Mesenchymal stem cell (in vitro differentiated cells and primary cell): ENCODE data around the gene AXIN2.
A peak's percentile ranks its signal among the peaks of the same experiment; 100 is the strongest.

Experiments
- DNase-seq: peaks from one replicate; pipeline ENCODE4 v3.0.0-alpha.2; 2013
- H2AFZ ChIP-seq: one replicate; pipeline ENCODE4 v1.6.1; 2013; ENCODE audit warnings: low read depth, mild to moderate bottlenecking, control low read depth, inconsistent platforms, low read length, moderate library complexity
- H2AK5ac ChIP-seq: 2 replicates; pipeline ENCODE4 v1.6.1; 2013; ENCODE audit warnings: low read length, moderate library complexity, mild to moderate bottlenecking, inconsistent platforms; ENCODE audit not compliant: severe bottlenecking
- H2BK120ac ChIP-seq: one replicate; pipeline ENCODE4 v1.6.1; 2013; ENCODE audit warnings: low read depth, mild to moderate bottlenecking, inconsistent platforms, low read length, moderate library complexity
- H2BK12ac ChIP-seq, 2 experiments: one replicate each; pipeline ENCODE4 v1.6.1; 2013; ENCODE audit warnings: inconsistent platforms in 2 of 2, low read length in 2 of 2, mild to moderate bottlenecking in 2 of 2, moderate library complexity in 2 of 2, control low read depth in 1 of 2
- H2BK15ac ChIP-seq: one replicate; pipeline ENCODE4 v1.6.1; 2013; ENCODE audit warnings: mild to moderate bottlenecking, low read depth, inconsistent platforms; ENCODE audit not compliant: poor library complexity, severe bottlenecking
- H2BK5ac ChIP-seq: 2 replicates; pipeline ENCODE4 v1.6.1; 2013; ENCODE audit warnings: low read depth, mild to moderate bottlenecking, low read length, control low read depth, inconsistent platforms; ENCODE audit not compliant: poor library complexity, severe bottlenecking
- H3K14ac ChIP-seq, 2 experiments: one replicate each; pipeline ENCODE4 v1.6.1; 2013; ENCODE audit warnings: inconsistent platforms in 2 of 2, low read length in 2 of 2, control low read depth in 1 of 2, mild to moderate bottlenecking in 1 of 2, moderate library complexity in 1 of 2
- H3K18ac ChIP-seq, 2 experiments: one replicate each; pipeline ENCODE4 v1.6.1; 2013; ENCODE audit warnings: inconsistent platforms in 2 of 2, low read length in 2 of 2, control low read depth in 1 of 2, low read depth in 1 of 2, mild to moderate bottlenecking in 1 of 2
- H3K23ac ChIP-seq, 2 experiments: one replicate each; pipeline ENCODE4 v1.6.1; 2013; ENCODE audit warnings: inconsistent platforms in 2 of 2, low read length in 2 of 2, mild to moderate bottlenecking in 2 of 2, moderate library complexity in 2 of 2, control low read depth in 1 of 2
- H3K27ac ChIP-seq: 2 replicates; pipeline ENCODE4 v1.5.1; 2013; ENCODE audit warnings: mild to moderate bottlenecking, moderate library complexity, low read length, control low read depth, inconsistent platforms; ENCODE audit not compliant: poor library complexity, severe bottlenecking
- H3K27me3 ChIP-seq, 2 experiments: 2 replicates each; pipeline versions ENCODE4 v1.6.1 to v1.7.0; 2013; ENCODE audit warnings: low read length in 2 of 2, mild to moderate bottlenecking in 2 of 2, moderate library complexity in 2 of 2, control low read depth in 1 of 2, inconsistent platforms in 1 of 2; ENCODE audit not compliant: control insufficient read depth in 1 of 2, insufficient read depth in 1 of 2
- H3K36me3 ChIP-seq, 2 experiments: 2 replicates each; pipeline versions ENCODE4 v1.6.1 to v1.7.0; 2013; ENCODE audit warnings: low read length in 2 of 2, control low read depth in 1 of 2, inconsistent platforms in 1 of 2, low read depth in 1 of 2, mild to moderate bottlenecking in 1 of 2; ENCODE audit not compliant: insufficient read depth in 2 of 2, control insufficient read depth in 1 of 2
- H3K4ac ChIP-seq, 2 experiments: one replicate each; pipeline ENCODE4 v1.6.1; 2013; ENCODE audit warnings: inconsistent platforms in 2 of 2, low read length in 2 of 2, mild to moderate bottlenecking in 2 of 2, moderate library complexity in 2 of 2, control low read depth in 1 of 2, low read depth in 1 of 2
- H3K4me1 ChIP-seq: 2 replicates; pipeline ENCODE4 v1.6.1; 2013; ENCODE audit warnings: low read depth, low read length, control low read depth; ENCODE audit not compliant: control insufficient read depth, insufficient read depth
- H3K4me2 ChIP-seq: 2 replicates; pipeline ENCODE4 v1.6.1; 2013; ENCODE audit warnings: low read length, mild to moderate bottlenecking, inconsistent platforms; ENCODE audit not compliant: poor library complexity, severe bottlenecking
- H3K4me3 ChIP-seq, 2 experiments: 2 replicates each; pipeline versions ENCODE4 v1.5.1 to v1.7.0; 2013; ENCODE audit warnings: low read length in 2 of 2, mild to moderate bottlenecking in 2 of 2, control low read depth in 1 of 2, low read depth in 1 of 2; ENCODE audit not compliant: insufficient read depth in 1 of 2
- H3K79me1 ChIP-seq: replicated peaks from 2 replicates; pipeline ENCODE4 v1.6.1; 2013; ENCODE audit warnings: mild to moderate bottlenecking, control low read depth, low read length, inconsistent platforms; ENCODE audit not compliant: poor library complexity, severe bottlenecking
- H3K9ac ChIP-seq: 2 replicates; pipeline ENCODE4 v1.7.0; 2013; ENCODE audit warnings: mild to moderate bottlenecking, low read length, moderate library complexity
- H3K9me3 ChIP-seq: 2 replicates; pipeline ENCODE4 v1.7.0; 2013; ENCODE audit warnings: mild to moderate bottlenecking, low read length; ENCODE audit not compliant: control insufficient read depth
- H4K8ac ChIP-seq: one replicate; pipeline ENCODE4 v1.6.1; 2013; ENCODE audit warnings: inconsistent platforms, mild to moderate bottlenecking, low read length, moderate library complexity
- H4K91ac ChIP-seq: one replicate; pipeline ENCODE4 v1.6.1; 2013; ENCODE audit warnings: mild to moderate bottlenecking, low read length, inconsistent platforms
- WGBS: methylation state at CpG from one replicate; pipeline ENCODE4 v1.1.7; 2013; ENCODE audit warnings: mixed read lengths; 5-methylcytosine and 5-hydroxymethylcytosine counted together

The AXIN2 gene

GRCh38 chr17:65556014-65556909, 5.2 kb downstream of the AXIN2 start:
- Histone ChIP-seq H2BK5ac (no peak overlapping the region), H4K8ac (no peak overlapping the region), H3K4me1 (peaks cover 32% of the 10 kb centered on the region), H3K36me3 (peaks cover 9 to 22% of the 10 kb centered on the region in 2 experiments), H2BK15ac (no peak overlapping the region), H2BK120ac (no peak overlapping the region), H3K14ac (no peak overlapping the region), H3K18ac (no peak overlapping the region), H2AFZ (no peak overlapping the region), H3K27ac (peak overlapping the region; percentile 20), H3K9me3 (no peaks in the 10 kb centered on the region), H3K4me2 (peak overlapping the region; percentile 44), H3K4me3 (no peak overlapping the region), H4K91ac (no peak overlapping the region), H2BK12ac (no peak overlapping the region), H3K4ac (no peak overlapping the region), H3K9ac (no peak overlapping the region), H2AK5ac (peak overlapping the region; percentile 64), H3K23ac (no peak overlapping the region), H3K79me1 (peaks cover 40% of the 10 kb centered on the region), H3K27me3 (no peaks in the 10 kb centered on the region)
- 57% methylated on average over 17 of the region's 17 CpGs for WGBS
- DNase-seq = peak; percentile 59

DNA sequence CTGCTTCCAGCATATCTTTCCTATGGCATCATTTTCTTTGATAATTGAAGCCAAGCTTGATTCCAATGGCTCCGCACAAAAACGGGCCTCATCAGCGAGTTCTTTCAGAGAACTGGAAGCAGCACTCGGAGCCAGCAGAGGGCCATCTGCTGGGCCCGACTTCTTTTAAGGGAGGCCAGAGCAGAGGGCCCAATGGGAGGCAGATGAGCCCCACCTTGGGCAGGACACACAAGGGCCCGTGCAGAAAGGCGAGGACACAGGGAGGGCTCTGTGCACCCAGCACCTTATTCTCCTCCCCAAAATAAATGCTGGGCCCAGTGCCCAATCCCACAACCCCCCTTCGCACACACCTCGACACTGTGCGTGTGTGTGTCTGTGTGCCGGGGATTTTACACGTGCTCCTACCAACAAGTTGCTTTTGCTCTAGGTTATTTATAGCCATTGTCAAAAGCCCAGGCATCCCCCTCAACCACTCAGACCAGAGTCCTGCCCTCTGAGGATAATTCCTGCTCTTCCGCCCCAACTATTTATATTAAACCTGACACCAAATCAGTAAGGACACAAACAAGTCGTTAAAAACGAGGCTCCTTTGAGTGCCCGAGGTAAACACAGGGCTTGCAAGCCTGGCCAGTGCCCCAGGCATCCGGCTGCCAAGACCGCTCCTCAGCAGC, 6.8 kb downstream of the AXIN2 start:
- WGBS = 44% methylated on average over 17 of the region's 18 CpGs
- no peak overlapping the region for H2AK5ac ChIP-seq
- no peak overlapping the region for H2BK5ac ChIP-seq
- H4K91ac ChIP-seq = no peak overlapping the region
- H3K4ac ChIP-seq = no peak overlapping the region
- no peaks in the 10 kb centered on the region for H3K27me3 ChIP-seq
- no peak overlapping the region for H2AFZ ChIP-seq
- peak overlapping the region in 1 of 2 experiments; percentile 64 for H3K4me3 ChIP-seq
- peaks cover 9 to 25% of the 10 kb centered on the region in 2 experiments for H3K36me3 ChIP-seq
- H4K8ac ChIP-seq = no peak overlapping the region
- DNase-seq = peak; percentile 24
- H3K4me2 ChIP-seq = peak overlapping the region; percentile 11
- H2BK120ac ChIP-seq = no peak overlapping the region
- no peak overlapping the region for H2BK15ac ChIP-seq
- no peak overlapping the region for H3K14ac ChIP-seq
- H3K18ac ChIP-seq = no peak overlapping the region
- peaks cover 38% of the 10 kb centered on the region for H3K4me1 ChIP-seq
- peaks cover 51% of the 10 kb centered on the region for H3K79me1 ChIP-seq
- H3K9me3 ChIP-seq = no peaks in the 10 kb centered on the region
- no peak overlapping the region for H3K23ac ChIP-seq
- no peak overlapping the region for H2BK12ac ChIP-seq
- H3K9ac ChIP-seq = peak overlapping the region; percentile 68
- H3K27ac ChIP-seq = no peak overlapping the region

DNA sequence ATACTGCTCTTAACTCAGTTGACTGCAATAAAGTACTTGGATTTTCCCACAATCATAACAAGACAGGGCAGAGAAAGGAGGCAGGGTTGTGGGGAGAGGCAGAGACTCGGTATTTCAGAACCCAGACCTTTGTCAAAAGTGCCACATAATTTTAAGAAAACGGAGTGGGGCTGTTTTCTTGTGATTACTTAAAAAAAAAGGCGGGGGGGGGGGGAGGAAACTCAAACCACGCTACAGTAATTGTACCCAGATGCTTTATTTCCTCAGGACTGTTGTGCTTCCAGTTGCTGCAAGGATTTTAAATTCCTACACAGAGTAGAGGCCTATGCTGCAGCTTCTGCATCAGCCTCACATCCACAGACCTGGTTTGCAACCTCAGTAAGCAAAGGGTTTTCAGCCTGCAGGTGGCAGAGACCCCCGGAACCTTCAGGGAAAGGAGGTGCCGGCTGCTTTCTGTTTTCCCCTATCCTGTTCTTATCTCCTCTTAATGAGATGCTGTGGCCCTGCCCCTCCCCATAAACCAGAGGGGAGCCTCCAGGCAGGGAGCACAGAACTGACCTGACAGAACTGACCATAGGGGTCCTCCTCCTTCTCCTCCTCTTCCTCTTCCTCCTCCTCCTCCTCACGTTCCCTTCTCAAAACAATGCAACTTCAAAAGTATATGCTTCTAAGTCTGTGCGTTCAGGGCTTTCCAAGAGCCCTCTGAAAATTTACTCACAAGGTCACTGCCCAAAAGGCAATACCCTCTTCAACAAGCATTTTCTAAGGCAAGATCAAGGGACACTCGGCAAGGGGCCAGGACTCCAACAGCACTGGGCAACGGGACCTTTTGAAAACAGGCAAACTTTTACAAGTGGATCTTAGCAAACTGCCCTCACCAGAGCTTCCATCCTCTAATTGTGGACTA, 7.5 kb downstream of the AXIN2 start:
- Histone ChIP-seq H3K23ac (no peak overlapping the region), H3K4me1 (peaks cover 37% of the 10 kb centered on the region), H3K4me3 (peak overlapping the region in 1 of 2 experiments; percentile 64), H3K36me3 (peaks cover 15 to 31% of the 10 kb centered on the region in 2 experiments), H3K4me2 (no peak overlapping the region), H3K9ac (peak overlapping the region; percentile 68), H2BK12ac (no peak overlapping the region), H2BK15ac (no peak overlapping the region), H4K8ac (no peak overlapping the region), H3K18ac (no peak overlapping the region), H2BK120ac (no peak overlapping the region), H3K9me3 (no peaks in the 10 kb centered on the region), H3K27me3 (no peaks in the 10 kb centered on the region), H4K91ac (no peak overlapping the region), H3K27ac (no peak overlapping the region), H3K14ac (no peak overlapping the region), H2AFZ (no peak overlapping the region), H3K4ac (no peak overlapping the region), H2AK5ac (no peak overlapping the region), H2BK5ac (no peak overlapping the region), H3K79me1 (peaks cover 53% of the 10 kb centered on the region)
- DNase-seq = no peak
- WGBS = 37% methylated on average over 10 of the region's 10 CpGs
